Measurements from ENCODE around the gene FKBP10.
"Not testable (repeated sequence)": the region's sequence is repeated elsewhere in the genome, so short reads cannot be mapped to it uniquely, and the experiment has no call there.

The FKBP10 gene

GRCh38 chr17:41810659-41811548 is 1.9 kb upstream of the FKBP10 start:
- DNase-seq = no peak

- peak; percentile 89 for DNase-seq
These were observed 1.0 kb upstream of the FKBP10 start, which contains the start of gene P3H4 for GRCh38 chr17:41811549-41812380. Gene P3H4 (minus strand): TSS chr17:41811949. CDS start chr17:41811915, 34 bp downstream.

- no peak for DNase-seq
These were observed 412 bp downstream of the FKBP10 start for GRCh38 chr17:41813152-41813680.

GRCh38 chr17:41813699-41814124 is 908 bp downstream of the FKBP10 start:
- no peak for DNase-seq

GRCh38 chr17:41814195-41814594 is 1.4 kb downstream of the FKBP10 start:
- no peak for DNase-seq

GRCh38 chr17:41816637-41817320 is 4.0 kb downstream of the FKBP10 start:
- DNase-seq = no peak

- no peak for DNase-seq
These were observed 5.2 kb downstream of the FKBP10 start for GRCh38 chr17:41818024-41818423.

- no peak for DNase-seq
These were observed 9.0 kb downstream of the FKBP10 start for GRCh38 chr17:41821776-41822175.

GRCh38 chr17:41822216-41823140 is 9.7 kb downstream of the FKBP10 start:
- DNase-seq = no peak

GRCh38 chr17:41823141-41823524 is 10.3 kb downstream of the FKBP10 start:
- no peak for DNase-seq

GRCh38 chr17:41823580-41823979 is 10.8 kb downstream of the FKBP10 start:
- DNase-seq = no peak

- DNase-seq = no peak
These were observed 11.3 kb downstream of the FKBP10 start for GRCh38 chr17:41824086-41824485.

GRCh38 chr17:41825175-41825845 is 12.5 kb downstream of the FKBP10 start:
- no peak for DNase-seq

GRCh38 chr17:41829961-41830360 is 17.2 kb downstream of the FKBP10 start:
- not testable (repeated sequence) for DNase-seq

GRCh38 chr17:41835214-41835799 is 22.5 kb downstream of the FKBP10 start:
- DNase-seq = no peak

- peak; percentile 77 for DNase-seq
These were observed 23.2 kb downstream of the FKBP10 start, which contains the start of gene NT5C3B for GRCh38 chr17:41835800-41836549. Gene NT5C3B (minus strand): TSS chr17:41836232. CDS start chr17:41836193, 39 bp downstream.

GRCh38 chr17:41836550-41837196 is 23.9 kb downstream of the FKBP10 start:
- no peak for DNase-seq

- no peak for DNase-seq
These were observed 25.1 kb downstream of the FKBP10 start, which contains the start of gene KLHL10 for GRCh38 chr17:41837761-41838538. Gene KLHL10 (plus strand): TSS chr17:41837825. CDS start chr17:41837933, 108 bp downstream.
